Measurements from ENCODE around the gene PCGF2.

The PCGF2 gene

DNA sequence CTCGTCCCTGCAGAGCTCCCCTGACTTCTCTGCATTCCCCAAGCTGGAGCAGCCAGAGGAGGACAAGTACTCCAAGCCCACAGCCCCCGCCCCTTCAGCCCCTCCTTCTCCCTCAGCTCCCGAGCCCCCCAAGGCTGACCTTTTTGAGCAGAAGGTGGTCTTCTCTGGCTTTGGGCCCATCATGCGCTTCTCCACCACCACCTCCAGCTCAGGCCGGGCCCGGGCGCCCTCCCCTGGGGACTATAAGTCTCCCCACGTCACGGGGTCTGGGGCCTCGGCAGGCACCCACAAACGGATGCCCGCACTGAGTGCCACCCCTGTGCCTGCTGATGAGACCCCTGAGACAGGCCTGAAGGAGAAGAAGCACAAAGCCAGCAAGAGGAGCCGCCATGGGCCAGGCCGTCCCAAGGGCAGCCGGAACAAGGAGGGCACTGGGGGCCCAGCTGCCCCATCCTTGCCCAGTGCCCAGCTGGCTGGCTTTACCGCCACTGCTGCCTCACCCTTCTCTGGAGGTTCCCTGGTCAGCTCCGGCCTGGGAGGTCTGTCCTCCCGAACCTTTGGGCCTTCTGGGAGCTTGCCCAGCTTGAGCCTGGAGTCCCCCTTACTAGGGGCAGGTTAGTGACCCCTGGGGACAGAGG, 31.6 kb downstream of the PCGF2 start:
- H3K27me3 ChIP-seq (ENCODE audit: insufficient read depth, low read length) = no peaks in the 10 kb centered on the region
- no peaks in the 10 kb centered on the region for H3K9me2 ChIP-seq (ENCODE audit: low read depth, low read length)
- H3K9ac ChIP-seq (ENCODE audit: low read length) = no peak overlapping the region
- no peak overlapping the region for H3K4me3 ChIP-seq (ENCODE audit: low read depth, low read length, poor library complexity, severe bottlenecking)
- no peaks in the 10 kb centered on the region for H3K79me2 ChIP-seq (ENCODE audit: insufficient read depth, low read length)
- peaks cover 7% of the 10 kb centered on the region for H3K4me1 ChIP-seq (ENCODE audit: insufficient read depth, low read length, severe bottlenecking)
- H3K36me3 ChIP-seq (ENCODE audit: insufficient read depth, low read length) = peaks cover 95% of the 10 kb centered on the region
- H3K4me2 ChIP-seq (ENCODE audit: low read length) = no peak overlapping the region
- no peaks in the 10 kb centered on the region for H3K9me3 ChIP-seq (ENCODE audit: low read length)
- TF ChIP-seq EZH2 (IDR thresholded peaks at IDR 0.05; ENCODE audit: borderline replicate concordance, low read length) = no peak
- TF ChIP-seq, protein P1, sequence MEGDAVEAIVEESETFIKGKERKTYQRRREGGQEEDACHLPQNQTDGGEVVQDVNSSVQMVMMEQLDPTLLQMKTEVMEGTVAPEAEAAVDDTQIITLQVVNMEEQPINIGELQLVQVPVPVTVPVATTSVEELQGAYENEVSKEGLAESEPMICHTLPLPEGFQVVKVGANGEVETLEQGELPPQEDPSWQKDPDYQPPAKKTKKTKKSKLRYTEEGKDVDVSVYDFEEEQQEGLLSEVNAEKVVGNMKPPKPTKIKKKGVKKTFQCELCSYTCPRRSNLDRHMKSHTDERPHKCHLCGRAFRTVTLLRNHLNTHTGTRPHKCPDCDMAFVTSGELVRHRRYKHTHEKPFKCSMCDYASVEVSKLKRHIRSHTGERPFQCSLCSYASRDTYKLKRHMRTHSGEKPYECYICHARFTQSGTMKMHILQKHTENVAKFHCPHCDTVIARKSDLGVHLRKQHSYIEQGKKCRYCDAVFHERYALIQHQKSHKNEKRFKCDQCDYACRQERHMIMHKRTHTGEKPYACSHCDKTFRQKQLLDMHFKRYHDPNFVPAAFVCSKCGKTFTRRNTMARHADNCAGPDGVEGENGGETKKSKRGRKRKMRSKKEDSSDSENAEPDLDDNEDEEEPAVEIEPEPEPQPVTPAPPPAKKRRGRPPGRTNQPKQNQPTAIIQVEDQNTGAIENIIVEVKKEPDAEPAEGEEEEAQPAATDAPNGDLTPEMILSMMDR (IDR thresholded peaks at IDR 0.05; ENCODE audit: low read length) = no peak
- H4K20me1 ChIP-seq (ENCODE audit: insufficient read depth, low read length) = no peaks in the 10 kb centered on the region
- no peak overlapping the region for H2AFZ ChIP-seq (ENCODE audit: low read length)
- no peak overlapping the region for H3K27ac ChIP-seq (ENCODE audit: low read depth, low read length, poor library complexity, severe bottlenecking)
- H3F3A ChIP-seq (ENCODE audit: insufficient read depth, low read length) = no peaks in the 10 kb centered on the region

DNA sequence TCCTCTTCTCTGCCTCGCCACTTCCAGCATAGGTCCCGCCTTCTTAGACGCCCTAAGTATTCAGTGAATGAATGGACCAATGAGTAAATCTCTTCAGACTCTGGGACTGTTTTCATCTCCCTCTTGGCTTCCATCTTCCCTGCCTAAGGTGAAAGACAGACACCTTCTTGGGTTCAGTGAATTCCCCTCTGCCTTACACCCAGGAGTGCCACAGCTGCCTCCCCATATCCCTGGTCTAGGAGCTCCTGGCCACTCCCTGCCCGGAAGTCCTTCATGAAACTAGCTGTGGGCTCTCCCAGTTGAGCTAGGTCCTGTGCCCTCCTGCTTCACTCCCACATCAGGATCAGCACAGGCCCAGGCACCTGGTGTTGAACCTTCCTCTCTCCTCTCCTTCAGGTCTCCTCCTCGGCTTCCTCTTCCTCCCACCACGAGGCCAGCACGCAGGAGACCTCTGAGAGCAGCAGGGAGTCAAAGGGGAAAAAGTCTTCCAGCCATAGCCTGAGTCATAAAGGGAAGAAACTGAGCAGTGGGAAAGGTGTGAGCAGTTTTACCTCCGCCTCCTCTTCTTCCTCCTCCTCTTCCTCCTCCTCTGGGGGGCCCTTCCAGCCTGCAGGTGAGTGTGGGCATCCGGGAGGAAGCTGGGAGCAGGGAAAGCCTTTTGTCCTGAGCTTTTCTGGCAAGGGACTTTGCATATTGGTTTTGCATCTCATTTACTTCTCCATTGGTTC, 32.8 kb downstream of the PCGF2 start:
- Histone ChIP-seq H2AFZ (ENCODE audit: low read length) (no peak overlapping the region), H3K36me3 (ENCODE audit: insufficient read depth, low read length) (peaks cover 89% of the 10 kb centered on the region), H4K20me1 (ENCODE audit: insufficient read depth, low read length) (no peaks in the 10 kb centered on the region), H3K79me2 (ENCODE audit: insufficient read depth, low read length) (no peaks in the 10 kb centered on the region), H3K4me2 (ENCODE audit: low read length) (no peak overlapping the region), H3K4me1 (ENCODE audit: insufficient read depth, low read length, severe bottlenecking) (peaks cover 7% of the 10 kb centered on the region), H3F3A (ENCODE audit: insufficient read depth, low read length) (no peaks in the 10 kb centered on the region), H3K9me2 (ENCODE audit: low read depth, low read length) (no peaks in the 10 kb centered on the region), H3K9me3 (ENCODE audit: low read length) (no peaks in the 10 kb centered on the region), H3K4me3 (ENCODE audit: low read depth, low read length, poor library complexity, severe bottlenecking) (no peak overlapping the region), H3K27me3 (ENCODE audit: insufficient read depth, low read length) (no peaks in the 10 kb centered on the region), H3K27ac (ENCODE audit: low read depth, low read length, poor library complexity, severe bottlenecking) (no peak overlapping the region), H3K9ac (ENCODE audit: low read length) (no peak overlapping the region)
- TF ChIP-seq, protein P1 (IDR thresholded peaks at IDR 0.05; ENCODE audit: low read length) = no peak
- TF ChIP-seq EZH2 (IDR thresholded peaks at IDR 0.05; ENCODE audit: borderline replicate concordance, low read length) = no peak

DNA sequence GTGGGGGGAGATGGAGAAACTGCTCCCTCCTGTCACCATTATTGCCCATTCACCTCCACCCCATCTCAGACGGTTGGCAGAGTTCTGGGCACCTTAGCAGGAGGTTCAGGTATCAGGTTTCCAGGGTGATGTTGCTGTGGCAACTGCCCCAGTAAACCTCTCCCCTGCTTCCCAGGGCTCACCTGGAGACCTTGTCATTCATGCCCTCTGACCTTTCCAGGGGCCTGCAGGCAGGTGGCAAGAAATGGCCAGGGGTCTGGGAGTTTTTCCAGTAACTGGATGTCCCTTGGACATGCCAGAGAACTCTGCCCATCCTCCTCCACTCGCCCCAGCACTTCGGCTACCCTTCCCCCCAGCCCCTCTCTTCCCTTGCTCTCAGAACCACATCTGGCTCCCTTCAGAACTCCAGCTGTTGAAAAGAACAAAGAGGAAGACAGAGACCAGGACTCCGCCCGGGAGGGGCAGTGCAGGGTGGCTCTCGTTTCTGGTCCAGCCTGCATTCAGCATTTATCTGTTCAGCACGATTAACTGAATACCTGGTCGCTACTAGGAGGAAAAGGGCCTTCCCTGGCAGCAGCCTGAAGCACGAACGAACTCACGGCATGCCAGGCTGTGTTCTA, 34.6 kb downstream of the PCGF2 start:
- no peaks in the 10 kb centered on the region for H4K20me1 ChIP-seq (ENCODE audit: insufficient read depth, low read length)
- H3K9me2 ChIP-seq (ENCODE audit: low read depth, low read length) = no peaks in the 10 kb centered on the region
- no peak overlapping the region for H3K4me2 ChIP-seq (ENCODE audit: low read length)
- H3K9me3 ChIP-seq (ENCODE audit: low read length) = no peaks in the 10 kb centered on the region
- no peak overlapping the region for H2AFZ ChIP-seq (ENCODE audit: low read length)
- TF ChIP-seq EZH2 (IDR thresholded peaks at IDR 0.05; ENCODE audit: borderline replicate concordance, low read length) = no peak
- H3K27me3 ChIP-seq (ENCODE audit: insufficient read depth, low read length) = no peaks in the 10 kb centered on the region
- H3K4me3 ChIP-seq (ENCODE audit: low read depth, low read length, poor library complexity, severe bottlenecking) = no peak overlapping the region
- H3K36me3 ChIP-seq (ENCODE audit: insufficient read depth, low read length) = peaks cover 88% of the 10 kb centered on the region
- no peaks in the 10 kb centered on the region for H3K79me2 ChIP-seq (ENCODE audit: insufficient read depth, low read length)
- peaks cover 2% of the 10 kb centered on the region for H3K4me1 ChIP-seq (ENCODE audit: insufficient read depth, low read length, severe bottlenecking)
- no peak overlapping the region for H3K9ac ChIP-seq (ENCODE audit: low read length)
- no peak overlapping the region for H3K27ac ChIP-seq (ENCODE audit: low read depth, low read length, poor library complexity, severe bottlenecking)
- H3F3A ChIP-seq (ENCODE audit: insufficient read depth, low read length) = no peaks in the 10 kb centered on the region

Measured in OCI-LY1 (cell line).